IMR-90 (cell line): ENCODE measurements around the gene SLC2A3. TPM values are rescaled to one million over a fixed set of nuclear protein-coding genes. Genes with fewer than 3 reads are reported as not detected.

ENCODE experiments used
- ATAC-seq: fragments of 200-7000 bp; cut with Tn5 transposase; 2 replicates; pipeline ENCODE4 v1.9.1; 2020; ENCODE audit warnings: low read depth, mild to moderate bottlenecking, moderate library complexity
- BruUV-seq: library from RNA; stranded (reverse); fragments of 400-500 nt; replicated peaks from 2 replicates; lab custom pipeline; 2021; lab: Mats Ljungman, UMichigan
- CTCF ChIA-PET: fragments of 300-600 bp; formaldehyde crosslinking; extraction: SDS; loops from one replicate; lab custom pipeline; 2021; ENCODE audit warnings: antibody characterized with exemption; lab: Yijun Ruan, JAX
- POLR2A ChIA-PET: fragments of 300-600 bp; sonication (Branson Sonifier 250); formaldehyde crosslinking; loops from one replicate; lab custom pipeline; 2022; ENCODE audit warnings: antibody characterized with exemption; ENCODE audit not compliant: unreplicated experiment; lab: Charles Lee
- DNase-seq: peaks from one replicate; pipeline ENCODE4 v3.0.0; 2013
- H2AFZ ChIP-seq: replicated peaks from 2 replicates; pipeline ENCODE3; 2013; ENCODE audit warnings: low read length, mild to moderate bottlenecking; ENCODE audit not compliant: poor library complexity
- H2AK5ac ChIP-seq: 2 replicates; pipeline ENCODE4 v1.6.1; 2013; ENCODE audit warnings: low read depth, low read length, inconsistent platforms
- H2AK9ac ChIP-seq: replicated peaks from 2 replicates; pipeline ENCODE3; 2013; ENCODE audit warnings: mild to moderate bottlenecking, low read depth, low read length, moderate library complexity; ENCODE audit not compliant: poor library complexity
- H2BK120ac ChIP-seq: 2 replicates; pipeline ENCODE4 v1.6.1; 2013; ENCODE audit warnings: low read depth, low read length, inconsistent platforms
- H2BK15ac ChIP-seq: 3 replicates; pipeline ENCODE4 v1.6.1; 2013; ENCODE audit warnings: low read depth, low read length, inconsistent platforms
- H2BK20ac ChIP-seq: 2 replicates; pipeline ENCODE4 v1.6.1; 2013; ENCODE audit warnings: low read depth, mild to moderate bottlenecking, inconsistent platforms, low read length, moderate library complexity
- H2BK5ac ChIP-seq: 2 replicates; pipeline ENCODE4 v1.6.1; 2013; ENCODE audit warnings: mild to moderate bottlenecking, low read depth, low read length, inconsistent platforms; ENCODE audit not compliant: poor library complexity, severe bottlenecking
- H3K14ac ChIP-seq: replicated peaks from 2 replicates; pipeline ENCODE4 v1.6.1; 2013; ENCODE audit warnings: low read depth, low read length, inconsistent platforms
- H3K18ac ChIP-seq: 2 replicates; pipeline ENCODE4 v1.6.1; 2013; ENCODE audit warnings: low read depth, low read length, control low read depth
- H3K23ac ChIP-seq: 2 replicates; pipeline ENCODE4 v1.6.1; 2013; ENCODE audit warnings: low read depth, low read length, inconsistent platforms
- H3K27ac ChIP-seq: 2 replicates; pipeline ENCODE4 v1.5.1; 2013; ENCODE audit warnings: mild to moderate bottlenecking, control low read depth, low read length; ENCODE audit not compliant: insufficient read depth
- H3K27me3 ChIP-seq: 2 replicates; pipeline ENCODE4 v1.6.1; 2013; ENCODE audit warnings: low read length; ENCODE audit not compliant: control insufficient read depth, insufficient read depth
- H3K36me3 ChIP-seq: 2 replicates; pipeline ENCODE4 v1.6.1; 2013; ENCODE audit warnings: low read length, mixed read lengths; ENCODE audit not compliant: control insufficient read depth, insufficient read depth
- H3K4ac ChIP-seq: 2 replicates; pipeline ENCODE4 v1.6.1; 2013; ENCODE audit warnings: low read depth, low read length, inconsistent platforms
- H3K4me1 ChIP-seq: 2 replicates; pipeline ENCODE4 v1.6.1; 2013; ENCODE audit warnings: low read length, mixed read lengths; ENCODE audit not compliant: control insufficient read depth, insufficient read depth
- H3K4me2 ChIP-seq: 2 replicates; pipeline ENCODE4 v1.6.1; 2013; ENCODE audit warnings: low read depth, mild to moderate bottlenecking, control low read depth, low read length, moderate library complexity
- H3K4me3 ChIP-seq: 2 replicates; pipeline ENCODE4 v1.5.1; 2013; ENCODE audit warnings: low read depth, mild to moderate bottlenecking, control low read depth, low read length, moderate library complexity; ENCODE audit not compliant: insufficient read depth
- H3K56ac ChIP-seq: 2 replicates; pipeline ENCODE4 v1.6.1; 2013; ENCODE audit warnings: low read length, inconsistent platforms; ENCODE audit not compliant: insufficient read depth; ENCODE audit errors: extremely low read depth
- H3K79me1 ChIP-seq, 2 experiments: 2 replicates each; pipeline ENCODE4 v1.6.1; 2013; ENCODE audit warnings: low read length in 2 of 2, inconsistent platforms in 1 of 2, low read depth in 1 of 2
- H3K9ac ChIP-seq: 2 replicates; pipeline ENCODE4 v1.6.1; 2013; ENCODE audit warnings: low read depth, low read length, control low read depth
- H3K9me1 ChIP-seq: 2 replicates; pipeline ENCODE4 v1.6.1; 2013; ENCODE audit warnings: low read length, inconsistent platforms; ENCODE audit not compliant: insufficient read depth
- H3K9me3 ChIP-seq: 2 replicates; pipeline ENCODE4 v1.6.1; 2013; ENCODE audit warnings: low read length; ENCODE audit not compliant: control insufficient read depth, insufficient read depth
- H4K20me1 ChIP-seq: 2 replicates; pipeline ENCODE4 v1.6.1; 2013; ENCODE audit warnings: low read length, inconsistent platforms; ENCODE audit not compliant: insufficient read depth
- H4K5ac ChIP-seq: 2 replicates; pipeline ENCODE4 v1.6.1; 2013; ENCODE audit warnings: mild to moderate bottlenecking, low read depth, low read length, control low read depth
- H4K8ac ChIP-seq, 2 experiments: 2 replicates each; pipeline ENCODE4 v1.6.1; 2013; ENCODE audit warnings: low read depth in 2 of 2, low read length in 2 of 2, control low read depth in 1 of 2, inconsistent platforms in 1 of 2
- H4K91ac ChIP-seq: 2 replicates; pipeline ENCODE4 v1.6.1; 2013; ENCODE audit warnings: low read depth, low read length, inconsistent platforms; ENCODE audit not compliant: insufficient read depth
- ELK1 ChIP-seq: fragments of 150-350 bp; IDR thresholded peaks from 2 replicates; pipeline ENCODE4 v1.6.1; 2016; ENCODE audit warnings: low read depth, mild to moderate bottlenecking, low read length, moderate library complexity, borderline replicate concordance
- SMC3 ChIP-seq: fragments of 150-350 bp; IDR thresholded peaks from 2 replicates; pipeline ENCODE4 v1.6.1; 2016; ENCODE audit warnings: low read depth, mild to moderate bottlenecking, antibody characterized with exemption, low read length, moderate library complexity
- WGBS, 2 experiments: methylation state at CpG; one replicate each; pipeline versions ENCODE4 v1.1.5 to v1.1.7; 2013; ENCODE audit warnings: missing lambda C conversion rate in 2 of 2; ENCODE audit not compliant: insufficient read length in 1 of 2; ENCODE audit errors: extremely low coverage in 2 of 2; 5-methylcytosine and 5-hydroxymethylcytosine counted together
- dilution Hi-C: fragments of 300-500 bp; cut with HindIII; formaldehyde crosslinking; loops from one replicate; pipeline ENCODE4 v1.14.3; 2018; ENCODE audit warnings: low sequenced_read_pairs; ENCODE audit not compliant: unreplicated experiment
- in situ Hi-C: fragments of 300-500 bp; cut with MboI; formaldehyde crosslinking; loops from 3 replicates; pipeline ENCODE4 v1.14.3; 2019; ENCODE audit warnings: low sequenced_read_pairs, inconsistent platforms, mixed read lengths
- intact Hi-C: fragments of 100-400 bp; cut with micrococcal nuclease; formaldehyde crosslinking; loops from 2 replicates; pipeline ENCODE4 v1.10.0; 2022
- polyA plus RNA-seq, 3 experiments: library from polyadenylated mRNA; depleted of rRNA; stranded (reverse); fragments of >200 nt; gene quantifications; 2 replicates each; pipeline ENCODE4 v1.2.3, GENCODE V29; 2012; ENCODE audit warnings: low replicate concordance in 1 of 3
- total RNA-seq: library from RNA; depleted of rRNA; stranded (reverse); fragments of >200 nt; gene quantifications from 2 replicates; pipeline ENCODE4 v1.2.3, GENCODE V29; 2012
- TF ChIP-seq, protein P1 (sequence below): conservative IDR thresholded peaks from 2 replicates; pipeline ENCODE4 v1.5.1; 2012; ENCODE audit warnings: mild to moderate bottlenecking, low read depth, low read length, improper control_type of control experiment
- TF ChIP-seq, protein P2 (sequence below): fragments of 150-350 bp; IDR thresholded peaks from 2 replicates; pipeline ENCODE4 v1.6.1; 2017; ENCODE audit warnings: mild to moderate bottlenecking, antibody characterized with exemption, low read length, low read depth

SLC2A3 gene
- total and polyA plus RNA-seq, 2 of the 4 experiments (the other 2 are of a cell fraction): 46.1 to 54.8 TPM

- no peaks in the 10 kb centered on the region for H3K9me1 ChIP-seq
- H3K9me3 ChIP-seq: no peaks in the 10 kb centered on the region
- no peaks in the 10 kb centered on the region for H3K27me3 ChIP-seq
- H3K56ac ChIP-seq: no peak overlapping the region
- CTCF ChIA-PET: no interaction called here
- ATAC-seq: no peak
- peaks cover 26 to 64% of the 10 kb centered on the region in 2 experiments; a peak in 3 of 4 replicates for H3K79me1 ChIP-seq
- no peak overlapping the region for H2BK120ac ChIP-seq
- H3K36me3 ChIP-seq: peaks cover 70% of the 10 kb centered on the region
- H3K4ac ChIP-seq: no peak overlapping the region
- H3K4me1 ChIP-seq: 0 out of 2 replicates have a peak, but pooled peaks cover 1% of the 10 kb centered on the region
- no peak for DNase-seq
- no peak overlapping the region for H3K9ac ChIP-seq
- H3K27ac ChIP-seq: no peak overlapping the region
- 90% methylated on average over 2 of the region's 8 CpGs; no CpG with 5 or more reads in 1 of the 2 experiments for WGBS, 2 experiments
- peaks cover 38% of the 10 kb centered on the region; the same call in 1 of the 2 replicates for H4K20me1 ChIP-seq
- in situ Hi-C loops: no loop called here
- dilution Hi-C loops: no loop called here
- no peak overlapping the region for H2AK5ac ChIP-seq
- H4K91ac ChIP-seq: no peak overlapping the region
- H3K18ac ChIP-seq: no peak overlapping the region
- no peak overlapping the region for H3K4me3 ChIP-seq
- POLR2A ChIA-PET: interaction anchor here (0.6 kb wide), 1 partner anchor 11 kb away, joined by 10 read pairs; no protein-coding TSS in a partner anchor
- H3K4me2 ChIP-seq: no peak overlapping the region
- no peak overlapping the region for H2AK9ac ChIP-seq
- H2BK20ac ChIP-seq: no peak overlapping the region
- intact Hi-C loops: no loop called here
- no peak overlapping the region for H2BK15ac ChIP-seq
- no peak overlapping the region for H3K23ac ChIP-seq
- BruUV-seq: no TSS peak
- TF ChIP-seq SMC3 (no peak), ELK1 (no peak)
- TF ChIP-seq, protein P1, sequence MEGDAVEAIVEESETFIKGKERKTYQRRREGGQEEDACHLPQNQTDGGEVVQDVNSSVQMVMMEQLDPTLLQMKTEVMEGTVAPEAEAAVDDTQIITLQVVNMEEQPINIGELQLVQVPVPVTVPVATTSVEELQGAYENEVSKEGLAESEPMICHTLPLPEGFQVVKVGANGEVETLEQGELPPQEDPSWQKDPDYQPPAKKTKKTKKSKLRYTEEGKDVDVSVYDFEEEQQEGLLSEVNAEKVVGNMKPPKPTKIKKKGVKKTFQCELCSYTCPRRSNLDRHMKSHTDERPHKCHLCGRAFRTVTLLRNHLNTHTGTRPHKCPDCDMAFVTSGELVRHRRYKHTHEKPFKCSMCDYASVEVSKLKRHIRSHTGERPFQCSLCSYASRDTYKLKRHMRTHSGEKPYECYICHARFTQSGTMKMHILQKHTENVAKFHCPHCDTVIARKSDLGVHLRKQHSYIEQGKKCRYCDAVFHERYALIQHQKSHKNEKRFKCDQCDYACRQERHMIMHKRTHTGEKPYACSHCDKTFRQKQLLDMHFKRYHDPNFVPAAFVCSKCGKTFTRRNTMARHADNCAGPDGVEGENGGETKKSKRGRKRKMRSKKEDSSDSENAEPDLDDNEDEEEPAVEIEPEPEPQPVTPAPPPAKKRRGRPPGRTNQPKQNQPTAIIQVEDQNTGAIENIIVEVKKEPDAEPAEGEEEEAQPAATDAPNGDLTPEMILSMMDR: no peak
- TF ChIP-seq, protein P2, sequence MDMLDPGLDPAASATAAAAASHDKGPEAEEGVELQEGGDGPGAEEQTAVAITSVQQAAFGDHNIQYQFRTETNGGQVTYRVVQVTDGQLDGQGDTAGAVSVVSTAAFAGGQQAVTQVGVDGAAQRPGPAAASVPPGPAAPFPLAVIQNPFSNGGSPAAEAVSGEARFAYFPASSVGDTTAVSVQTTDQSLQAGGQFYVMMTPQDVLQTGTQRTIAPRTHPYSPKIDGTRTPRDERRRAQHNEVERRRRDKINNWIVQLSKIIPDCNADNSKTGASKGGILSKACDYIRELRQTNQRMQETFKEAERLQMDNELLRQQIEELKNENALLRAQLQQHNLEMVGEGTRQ: no peak
- H4K8ac ChIP-seq: no peak overlapping the region
- H3K14ac ChIP-seq: no peak overlapping the region
- no peak overlapping the region for H2AFZ ChIP-seq
- H4K5ac ChIP-seq: no peak overlapping the region
- no peak overlapping the region for H2BK5ac ChIP-seq
Measured at GRCh38 chr12:7929083-7929792, 6.7 kb downstream of the SLC2A3 start.
